GM21360 (cell line): ENCODE data around the gene MCRIP1.

ENCODE experiments used
- ATAC-seq: cut with Tn5 transposase; IDR thresholded peaks from one replicate; pipeline ENCODE4 v1.9.1; 2021; ENCODE audit warnings: mild to moderate bottlenecking, moderate library complexity; ENCODE audit not compliant: unreplicated experiment

The MCRIP1 gene

GRCh38 chr17:81833160-81833920 lies at the start of gene MCRIP1:
Gene MCRIP1, minus strand, starts transcription at chr17:81833291. Its CDS starts 8,785 bp downstream, at chr17:81824506.
- ATAC-seq, result peak; percentile 73

GRCh38 chr17:81879121-81879520 lies 46.0 kb upstream of the MCRIP1 start:
- no peak for ATAC-seq

- ATAC-seq, result no peak
Measured at GRCh38 chr17:81878294-81878693, 45.2 kb upstream of the MCRIP1 start.

- ATAC-seq, result no peak
Measured at GRCh38 chr17:81877569-81877968, 44.5 kb upstream of the MCRIP1 start.

GRCh38 chr17:81871387-81872230 lies 38.5 kb upstream of the MCRIP1 start:
- no peak for ATAC-seq

GRCh38 chr17:81870981-81871386 lies 37.9 kb upstream of the MCRIP1 start, which contains the start of gene ARHGDIA:
Gene ARHGDIA, minus strand, starts transcription at chr17:81871337. Its CDS starts 1,407 bp downstream, at chr17:81869930.
- no peak for ATAC-seq

GRCh38 chr17:81870131-81870980 lies 37.3 kb upstream of the MCRIP1 start:
- ATAC-seq, result no peak

- no peak for ATAC-seq
Measured at GRCh38 chr17:81869221-81870130, 36.4 kb upstream of the MCRIP1 start.

- no peak for ATAC-seq
Measured at GRCh38 chr17:81868674-81869220, 35.7 kb upstream of the MCRIP1 start.

GRCh38 chr17:81867991-81868673 lies 35.0 kb upstream of the MCRIP1 start:
- no peak for ATAC-seq

GRCh38 chr17:81867170-81867990 lies 34.3 kb upstream of the MCRIP1 start:
- ATAC-seq, result no peak

GRCh38 chr17:81866440-81867169 lies 33.5 kb upstream of the MCRIP1 start:
- no peak for ATAC-seq

- no peak for ATAC-seq
Measured at GRCh38 chr17:81865733-81866439, 32.8 kb upstream of the MCRIP1 start.

- ATAC-seq, result no peak
Measured at GRCh38 chr17:81865358-81865732, 32.3 kb upstream of the MCRIP1 start.

GRCh38 chr17:81863833-81864768 lies 31.0 kb upstream of the MCRIP1 start:
- no peak for ATAC-seq

- ATAC-seq, result no peak
Measured at GRCh38 chr17:81863123-81863675, 30.1 kb upstream of the MCRIP1 start.
